ENCODE results near the gene TSC22D2.

The TSC22D2 gene

GRCh38 chr3:150384296-150385212 lies 23.5 kb upstream of the TSC22D2 start:
- no peaks in the 10 kb centered on the region for H3K4me1 ChIP-seq (ENCODE audit: control insufficient read depth, insufficient read depth, low read length)
- no peak overlapping the region for H3K27ac ChIP-seq (ENCODE audit: insufficient read depth, low read depth, low read length, poor library complexity, severe bottlenecking)
- H3K27me3 ChIP-seq (ENCODE audit: control insufficient read depth, insufficient read depth, low read length, poor library complexity, severe bottlenecking), result no peaks in the 10 kb centered on the region
- 57 to 62% methylated on average over 17 of the region's 17 CpGs for WGBS, 2 experiments
- H3K4me3 ChIP-seq (ENCODE audit: insufficient read depth, low read depth, low read length), result no peak overlapping the region
- no peaks in the 10 kb centered on the region for H3K9me3 ChIP-seq (ENCODE audit: control insufficient read depth, low read length)
- H3K36me3 ChIP-seq (ENCODE audit: control insufficient read depth, insufficient read depth, low read length), result no peaks in the 10 kb centered on the region

GRCh38 chr3:150385296-150386242 lies 22.5 kb upstream of the TSC22D2 start:
- whole genome bisulfite sequencing, 2 experiments, result 78 to 83% methylated on average over 4 to 6 of the region's 6 CpGs
- Histone ChIP-seq H3K27me3 (ENCODE audit: control insufficient read depth, insufficient read depth, low read length, poor library complexity, severe bottlenecking) (no peaks in the 10 kb centered on the region), H3K9me3 (ENCODE audit: control insufficient read depth, low read length) (no peaks in the 10 kb centered on the region), H3K27ac (ENCODE audit: insufficient read depth, low read depth, low read length, poor library complexity, severe bottlenecking) (no peak overlapping the region), H3K4me1 (ENCODE audit: control insufficient read depth, insufficient read depth, low read length) (no peaks in the 10 kb centered on the region), H3K36me3 (ENCODE audit: control insufficient read depth, insufficient read depth, low read length) (no peaks in the 10 kb centered on the region), H3K4me3 (ENCODE audit: insufficient read depth, low read depth, low read length) (no peak overlapping the region)

- H3K27me3 ChIP-seq (ENCODE audit: control insufficient read depth, insufficient read depth, low read length, poor library complexity, severe bottlenecking), result no peaks in the 10 kb centered on the region
- no peak overlapping the region for H3K27ac ChIP-seq (ENCODE audit: insufficient read depth, low read depth, low read length, poor library complexity, severe bottlenecking)
- H3K9me3 ChIP-seq (ENCODE audit: control insufficient read depth, low read length), result no peaks in the 10 kb centered on the region
- H3K4me3 ChIP-seq (ENCODE audit: insufficient read depth, low read depth, low read length), result no peak overlapping the region
- no peaks in the 10 kb centered on the region for H3K36me3 ChIP-seq (ENCODE audit: control insufficient read depth, insufficient read depth, low read length)
- WGBS, 2 experiments, result 92 to 93% methylated on average over 2 to 4 of the region's 5 CpGs
- no peaks in the 10 kb centered on the region for H3K4me1 ChIP-seq (ENCODE audit: control insufficient read depth, insufficient read depth, low read length)
These were observed 19.3 kb upstream of the TSC22D2 start for GRCh38 chr3:150388498-150389418.

GRCh38 chr3:150390087-150390486 lies 18.0 kb upstream of the TSC22D2 start:
- Histone ChIP-seq H3K4me3 (ENCODE audit: insufficient read depth, low read depth, low read length) (no peak overlapping the region), H3K36me3 (ENCODE audit: control insufficient read depth, insufficient read depth, low read length) (no peaks in the 10 kb centered on the region)

GRCh38 chr3:150391161-150391560 lies 16.9 kb upstream of the TSC22D2 start:
- Histone ChIP-seq H3K27ac (ENCODE audit: insufficient read depth, low read depth, low read length, poor library complexity, severe bottlenecking) (no peak overlapping the region), H3K4me1 (ENCODE audit: control insufficient read depth, insufficient read depth, low read length) (no peaks in the 10 kb centered on the region), H3K4me3 (ENCODE audit: insufficient read depth, low read depth, low read length) (no peak overlapping the region), H3K9me3 (ENCODE audit: control insufficient read depth, low read length) (no peaks in the 10 kb centered on the region), H3K36me3 (ENCODE audit: control insufficient read depth, insufficient read depth, low read length) (no peaks in the 10 kb centered on the region), H3K27me3 (ENCODE audit: control insufficient read depth, insufficient read depth, low read length, poor library complexity, severe bottlenecking) (no peaks in the 10 kb centered on the region)

More at GRCh38 chr3:150390087-150390486, 18.0 kb upstream of the TSC22D2 start:
- Histone ChIP-seq H3K27ac (ENCODE audit: insufficient read depth, low read depth, low read length, poor library complexity, severe bottlenecking) (no peak overlapping the region), H3K27me3 (ENCODE audit: control insufficient read depth, insufficient read depth, low read length, poor library complexity, severe bottlenecking) (no peaks in the 10 kb centered on the region), H3K9me3 (ENCODE audit: control insufficient read depth, low read length) (no peaks in the 10 kb centered on the region), H3K4me1 (ENCODE audit: control insufficient read depth, insufficient read depth, low read length) (no peaks in the 10 kb centered on the region)

- H3K27me3 ChIP-seq (ENCODE audit: control insufficient read depth, insufficient read depth, low read length, poor library complexity, severe bottlenecking), result no peaks in the 10 kb centered on the region
- H3K27ac ChIP-seq (ENCODE audit: insufficient read depth, low read depth, low read length, poor library complexity, severe bottlenecking), result no peak overlapping the region
- H3K4me3 ChIP-seq (ENCODE audit: insufficient read depth, low read depth, low read length), result no peak overlapping the region
- 67 to 71% methylated on average over 1 of the region's 1 CpG for WGBS, 2 experiments
- no peaks in the 10 kb centered on the region for H3K4me1 ChIP-seq (ENCODE audit: control insufficient read depth, insufficient read depth, low read length)
- no peaks in the 10 kb centered on the region for H3K36me3 ChIP-seq (ENCODE audit: control insufficient read depth, insufficient read depth, low read length)
- H3K9me3 ChIP-seq (ENCODE audit: control insufficient read depth, low read length), result no peaks in the 10 kb centered on the region
These were observed 14.4 kb upstream of the TSC22D2 start for GRCh38 chr3:150393745-150394144.

DNA sequence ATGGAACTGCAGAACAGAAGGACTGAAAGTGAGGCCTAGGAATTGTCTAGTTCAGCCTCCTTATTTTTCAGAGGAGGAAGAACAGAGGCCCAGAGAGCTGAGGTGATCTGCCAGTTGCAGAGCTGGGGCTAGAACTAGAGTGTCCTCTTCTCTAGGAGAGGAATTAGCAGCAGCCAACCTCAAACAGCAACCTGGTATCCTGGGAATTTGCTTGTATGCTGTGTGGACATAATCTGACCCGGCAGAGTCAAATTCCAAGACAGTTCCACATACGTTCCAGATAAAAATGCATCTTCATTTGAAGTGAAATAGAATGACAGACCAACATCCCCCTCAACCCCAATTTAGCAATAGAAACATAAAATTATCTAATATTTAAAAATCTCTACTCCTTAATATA lies 13.5 kb upstream of the TSC22D2 start:
- Histone ChIP-seq H3K9me3 (ENCODE audit: control insufficient read depth, low read length) (no peaks in the 10 kb centered on the region), H3K36me3 (ENCODE audit: control insufficient read depth, insufficient read depth, low read length) (no peaks in the 10 kb centered on the region), H3K4me1 (ENCODE audit: control insufficient read depth, insufficient read depth, low read length) (peaks cover 7% of the 10 kb centered on the region), H3K4me3 (ENCODE audit: insufficient read depth, low read depth, low read length) (no peak overlapping the region), H3K27ac (ENCODE audit: insufficient read depth, low read depth, low read length, poor library complexity, severe bottlenecking) (no peak overlapping the region), H3K27me3 (ENCODE audit: control insufficient read depth, insufficient read depth, low read length, poor library complexity, severe bottlenecking) (no peaks in the 10 kb centered on the region)
- WGBS, 2 experiments, result 100% methylated on average over 1 to 2 of the region's 2 CpGs

DNA sequence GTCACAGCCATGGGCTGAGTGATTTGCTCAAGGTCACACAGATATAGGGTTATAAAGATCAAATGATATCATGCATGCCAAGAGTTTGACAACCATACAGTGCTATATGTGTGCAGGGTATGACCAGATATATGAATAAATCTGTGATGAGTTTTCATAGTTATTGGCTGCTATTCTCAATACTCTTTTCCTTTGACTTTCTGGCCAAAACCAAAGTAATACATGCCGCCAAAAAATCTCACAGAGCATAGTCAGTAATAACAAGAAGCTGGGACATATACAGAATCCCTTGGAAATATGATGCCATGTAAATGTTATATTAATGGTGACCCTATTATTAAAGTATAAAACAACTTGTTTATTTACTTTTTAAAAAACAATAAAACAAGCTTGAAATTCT lies 11.6 kb upstream of the TSC22D2 start:
- Histone ChIP-seq H3K27ac (ENCODE audit: insufficient read depth, low read depth, low read length, poor library complexity, severe bottlenecking) (no peak overlapping the region), H3K4me3 (ENCODE audit: insufficient read depth, low read depth, low read length) (no peak overlapping the region), H3K27me3 (ENCODE audit: control insufficient read depth, insufficient read depth, low read length, poor library complexity, severe bottlenecking) (no peaks in the 10 kb centered on the region), H3K36me3 (ENCODE audit: control insufficient read depth, insufficient read depth, low read length) (no peaks in the 10 kb centered on the region), H3K4me1 (ENCODE audit: control insufficient read depth, insufficient read depth, low read length) (peaks cover 7% of the 10 kb centered on the region), H3K9me3 (ENCODE audit: control insufficient read depth, low read length) (no peaks in the 10 kb centered on the region)
- WGBS, 2 experiments, result 100% methylated on average over 1 of the region's 1 CpG; no CpG with 5 or more reads in 1 of the 2 experiments

DNA sequence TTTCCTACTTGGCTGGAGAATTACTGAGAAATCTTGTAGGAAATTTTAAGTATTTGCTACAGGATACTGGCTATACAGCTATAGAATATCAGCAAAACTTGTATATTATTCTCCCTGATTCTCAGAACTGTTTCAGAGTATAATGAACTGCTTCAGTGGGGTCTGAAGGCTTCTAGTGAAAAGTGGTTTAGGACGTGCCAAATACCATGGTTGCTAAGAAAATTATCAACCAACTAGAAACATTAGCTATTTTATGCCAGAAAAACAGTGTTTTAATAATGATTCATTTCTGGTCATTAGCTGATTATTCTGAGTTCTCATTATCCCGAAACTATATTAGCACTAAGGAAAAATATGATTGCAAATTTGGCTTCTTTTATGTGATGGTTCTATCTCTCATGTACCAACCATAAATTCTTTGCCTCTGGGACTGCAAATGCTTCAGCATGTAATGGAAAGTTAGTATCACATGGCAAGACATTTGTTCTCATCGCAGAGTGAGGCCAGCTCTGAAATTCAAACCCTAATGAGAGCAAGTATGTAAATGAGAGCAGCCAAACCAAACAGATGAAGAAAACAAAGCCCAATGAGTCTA lies 11.0 kb upstream of the TSC22D2 start:
- Histone ChIP-seq H3K9me3 (ENCODE audit: control insufficient read depth, low read length) (no peaks in the 10 kb centered on the region), H3K27me3 (ENCODE audit: control insufficient read depth, insufficient read depth, low read length, poor library complexity, severe bottlenecking) (no peaks in the 10 kb centered on the region), H3K36me3 (ENCODE audit: control insufficient read depth, insufficient read depth, low read length) (no peaks in the 10 kb centered on the region), H3K4me1 (ENCODE audit: control insufficient read depth, insufficient read depth, low read length) (peaks cover 7% of the 10 kb centered on the region), H3K4me3 (ENCODE audit: insufficient read depth, low read depth, low read length) (no peak overlapping the region), H3K27ac (ENCODE audit: insufficient read depth, low read depth, low read length, poor library complexity, severe bottlenecking) (no peak overlapping the region)
- 94 to 100% methylated on average over 1 to 3 of the region's 3 CpGs for WGBS, 2 experiments

Measured in ectodermal cell (in vitro differentiated cells).